HL-60 (cell line): ENCODE results near the gene CASS4.
A peak's percentile ranks its signal among the peaks of the same experiment; 100 is the strongest.

Experiments used
- GABPA ChIP-seq: IDR thresholded peaks from 2 replicates; pipeline ENCODE4 v1.6.1; 2012; ENCODE audit warnings: low read depth
- POLR2AphosphoS5 ChIP-seq: IDR thresholded peaks from 2 replicates; pipeline ENCODE4 v1.6.1; 2012; ENCODE audit warnings: low read depth
- SPI1 ChIP-seq: IDR thresholded peaks from 2 replicates; pipeline ENCODE4 v1.6.1; 2012; ENCODE audit warnings: low read depth, mild to moderate bottlenecking, borderline replicate concordance
- TF ChIP-seq, protein P1 (sequence below): IDR thresholded peaks from one replicate; pipeline ENCODE4 v1.5.1; 2011; ENCODE audit warnings: low read length, control low read depth, inconsistent platforms; ENCODE audit not compliant: insufficient read depth
- TF ChIP-seq, protein P2 (sequence below): IDR thresholded peaks from 2 replicates; pipeline ENCODE4 v1.6.1; 2012; ENCODE audit warnings: low read depth; ENCODE audit not compliant: insufficient replicate concordance

DNA sequence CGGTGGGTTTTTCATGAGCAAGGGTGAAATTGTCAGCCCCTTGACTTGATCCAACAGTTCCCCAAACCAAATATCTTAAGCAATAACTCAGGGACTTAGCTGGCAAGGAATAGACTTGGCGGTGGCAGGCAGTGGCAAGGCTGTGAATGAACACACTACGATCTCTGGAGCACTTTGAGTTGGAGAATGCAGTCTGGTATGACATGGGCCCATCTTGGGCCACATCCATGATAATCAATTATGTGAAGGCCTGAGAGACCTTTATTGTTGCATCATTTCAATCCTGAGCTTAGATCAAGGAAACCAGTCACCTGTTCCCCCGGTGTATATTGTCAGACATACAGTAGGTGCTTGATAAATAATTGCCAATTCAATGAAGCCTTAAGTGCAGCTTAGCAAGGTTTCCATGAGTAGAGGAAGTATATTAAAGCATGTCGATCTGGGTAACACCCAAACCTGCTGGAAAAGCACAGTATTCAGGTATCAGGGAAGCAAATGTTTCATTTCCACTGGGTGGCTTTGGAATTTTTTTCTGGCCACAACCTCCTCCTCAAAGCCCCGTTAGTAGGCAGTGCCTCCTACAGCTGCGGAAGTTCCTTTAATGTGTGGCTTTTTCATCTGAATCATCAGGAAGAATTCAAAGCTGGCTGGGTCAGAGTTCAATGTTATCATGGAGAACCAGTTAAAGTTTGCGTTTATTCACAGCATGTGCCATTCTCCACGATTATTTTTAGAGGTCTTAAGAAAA, 10.2 kb downstream of the CASS4 start:
- TF ChIP-seq, protein P1, sequence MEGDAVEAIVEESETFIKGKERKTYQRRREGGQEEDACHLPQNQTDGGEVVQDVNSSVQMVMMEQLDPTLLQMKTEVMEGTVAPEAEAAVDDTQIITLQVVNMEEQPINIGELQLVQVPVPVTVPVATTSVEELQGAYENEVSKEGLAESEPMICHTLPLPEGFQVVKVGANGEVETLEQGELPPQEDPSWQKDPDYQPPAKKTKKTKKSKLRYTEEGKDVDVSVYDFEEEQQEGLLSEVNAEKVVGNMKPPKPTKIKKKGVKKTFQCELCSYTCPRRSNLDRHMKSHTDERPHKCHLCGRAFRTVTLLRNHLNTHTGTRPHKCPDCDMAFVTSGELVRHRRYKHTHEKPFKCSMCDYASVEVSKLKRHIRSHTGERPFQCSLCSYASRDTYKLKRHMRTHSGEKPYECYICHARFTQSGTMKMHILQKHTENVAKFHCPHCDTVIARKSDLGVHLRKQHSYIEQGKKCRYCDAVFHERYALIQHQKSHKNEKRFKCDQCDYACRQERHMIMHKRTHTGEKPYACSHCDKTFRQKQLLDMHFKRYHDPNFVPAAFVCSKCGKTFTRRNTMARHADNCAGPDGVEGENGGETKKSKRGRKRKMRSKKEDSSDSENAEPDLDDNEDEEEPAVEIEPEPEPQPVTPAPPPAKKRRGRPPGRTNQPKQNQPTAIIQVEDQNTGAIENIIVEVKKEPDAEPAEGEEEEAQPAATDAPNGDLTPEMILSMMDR = no peak
- TF ChIP-seq POLR2AphosphoS5 (no peak), GABPA (no peak), SPI1 (peak; percentile 15; the same call in 1 of the 2 replicates)
- TF ChIP-seq, protein P2, sequence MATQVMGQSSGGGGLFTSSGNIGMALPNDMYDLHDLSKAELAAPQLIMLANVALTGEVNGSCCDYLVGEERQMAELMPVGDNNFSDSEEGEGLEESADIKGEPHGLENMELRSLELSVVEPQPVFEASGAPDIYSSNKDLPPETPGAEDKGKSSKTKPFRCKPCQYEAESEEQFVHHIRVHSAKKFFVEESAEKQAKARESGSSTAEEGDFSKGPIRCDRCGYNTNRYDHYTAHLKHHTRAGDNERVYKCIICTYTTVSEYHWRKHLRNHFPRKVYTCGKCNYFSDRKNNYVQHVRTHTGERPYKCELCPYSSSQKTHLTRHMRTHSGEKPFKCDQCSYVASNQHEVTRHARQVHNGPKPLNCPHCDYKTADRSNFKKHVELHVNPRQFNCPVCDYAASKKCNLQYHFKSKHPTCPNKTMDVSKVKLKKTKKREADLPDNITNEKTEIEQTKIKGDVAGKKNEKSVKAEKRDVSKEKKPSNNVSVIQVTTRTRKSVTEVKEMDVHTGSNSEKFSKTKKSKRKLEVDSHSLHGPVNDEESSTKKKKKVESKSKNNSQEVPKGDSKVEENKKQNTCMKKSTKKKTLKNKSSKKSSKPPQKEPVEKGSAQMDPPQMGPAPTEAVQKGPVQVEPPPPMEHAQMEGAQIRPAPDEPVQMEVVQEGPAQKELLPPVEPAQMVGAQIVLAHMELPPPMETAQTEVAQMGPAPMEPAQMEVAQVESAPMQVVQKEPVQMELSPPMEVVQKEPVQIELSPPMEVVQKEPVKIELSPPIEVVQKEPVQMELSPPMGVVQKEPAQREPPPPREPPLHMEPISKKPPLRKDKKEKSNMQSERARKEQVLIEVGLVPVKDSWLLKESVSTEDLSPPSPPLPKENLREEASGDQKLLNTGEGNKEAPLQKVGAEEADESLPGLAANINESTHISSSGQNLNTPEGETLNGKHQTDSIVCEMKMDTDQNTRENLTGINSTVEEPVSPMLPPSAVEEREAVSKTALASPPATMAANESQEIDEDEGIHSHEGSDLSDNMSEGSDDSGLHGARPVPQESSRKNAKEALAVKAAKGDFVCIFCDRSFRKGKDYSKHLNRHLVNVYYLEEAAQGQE = no peak
